Heart left ventricle (tissue), 13 donors: ENCODE data around the gene PYROXD2.

Experiments
- POLR2A ChIP-seq, 2 donors: fragments of 450-650 bp; IDR thresholded peaks; one replicate each; pipeline ENCODE4 v1.6.1; 2017; ENCODE audit warnings: antibody characterized with exemption in 2 of 2, mild to moderate bottlenecking in 2 of 2, moderate library complexity in 2 of 2
- TF ChIP-seq, protein P1 (sequence below), 12 donors: fragments of 200-600 bp; sonication (generic) in 4 of 12; IDR thresholded peaks; one replicate each; pipeline versions ENCODE4 v1.5.0 to v1.8.0; 2018 to 2022; ENCODE audit warnings: antibody characterized with exemption in 12 of 12, mild to moderate bottlenecking in 5 of 12
- donor health status: ischemic (EF 13 %, LVEDD 7.1; RV severe dilation, severe dysfunction).
- donor health status: DM: no; HTN: yes; CAD: no.
- donor health status: DM: no; HTN: no; CAD: no.
- donor health status: ischemic (EF 25% LVEDD 6.9; RV normal size, moderate dysfunction).
- donor health status: ischemic (EF 25% LVEDD 5.7; RV mildly dilated, moderate dysfunction).
- donor health status: ischemic (EF 35%, LVEDD 5.7; RV mildly dilated, moderate dysfunction).
- donor health status: nonischemic (EF 11% LVEDD 7.7; RV severe dilation, severe dysfunction).
- donor health status: DM: yes; HTN: yes; CAD: no.
- donor health status: PGD.
- donor health status: ischemic (EF 29% LVEDD 5.4; RV normal size, mild dysfunction).
- donor health status: nonischemic (EF 23%, LVEDD 6.1; RV moderate dilation, normal function).

DNA sequence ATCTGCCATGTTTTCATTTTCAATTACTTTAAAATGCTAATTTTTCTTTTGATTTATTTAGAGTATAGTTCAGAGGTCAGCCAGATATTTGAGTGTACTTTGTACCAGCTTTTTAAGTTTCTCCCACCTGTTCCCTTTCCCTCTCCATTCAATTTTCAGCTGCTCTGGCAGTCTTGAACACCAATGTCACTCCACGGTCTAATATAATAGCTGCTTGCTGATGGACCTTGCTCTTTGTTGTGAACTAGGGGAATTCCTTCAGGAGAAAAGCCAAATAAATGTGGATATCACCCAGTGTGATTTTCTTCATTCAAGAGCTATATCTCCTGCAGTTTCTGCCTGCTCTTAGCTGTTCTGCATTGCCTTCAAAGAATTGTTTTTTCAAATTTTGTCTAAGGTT lies 35.6 kb upstream of the PYROXD2 start:
- TF ChIP-seq POLR2A (IDR thresholded peaks at IDR 0.05): no peak
- TF ChIP-seq, protein P1, sequence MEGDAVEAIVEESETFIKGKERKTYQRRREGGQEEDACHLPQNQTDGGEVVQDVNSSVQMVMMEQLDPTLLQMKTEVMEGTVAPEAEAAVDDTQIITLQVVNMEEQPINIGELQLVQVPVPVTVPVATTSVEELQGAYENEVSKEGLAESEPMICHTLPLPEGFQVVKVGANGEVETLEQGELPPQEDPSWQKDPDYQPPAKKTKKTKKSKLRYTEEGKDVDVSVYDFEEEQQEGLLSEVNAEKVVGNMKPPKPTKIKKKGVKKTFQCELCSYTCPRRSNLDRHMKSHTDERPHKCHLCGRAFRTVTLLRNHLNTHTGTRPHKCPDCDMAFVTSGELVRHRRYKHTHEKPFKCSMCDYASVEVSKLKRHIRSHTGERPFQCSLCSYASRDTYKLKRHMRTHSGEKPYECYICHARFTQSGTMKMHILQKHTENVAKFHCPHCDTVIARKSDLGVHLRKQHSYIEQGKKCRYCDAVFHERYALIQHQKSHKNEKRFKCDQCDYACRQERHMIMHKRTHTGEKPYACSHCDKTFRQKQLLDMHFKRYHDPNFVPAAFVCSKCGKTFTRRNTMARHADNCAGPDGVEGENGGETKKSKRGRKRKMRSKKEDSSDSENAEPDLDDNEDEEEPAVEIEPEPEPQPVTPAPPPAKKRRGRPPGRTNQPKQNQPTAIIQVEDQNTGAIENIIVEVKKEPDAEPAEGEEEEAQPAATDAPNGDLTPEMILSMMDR (IDR thresholded peaks at IDR 0.05): no peak
